GM10266 (cell line): ENCODE data around the gene RCAN1.

Experiments used
- DNase-seq: peaks from one replicate; pipeline ENCODE4 v3.0.0; 2012; ENCODE audit errors: extremely low spot score
- TF ChIP-seq, protein P1 (sequence below): IDR thresholded peaks from 2 replicates; pipeline ENCODE4 v1.5.1; 2012; ENCODE audit warnings: mild to moderate bottlenecking, low read depth; ENCODE audit not compliant: control insufficient read depth, insufficient read depth; ENCODE audit errors: missing control alignments

RCAN1 gene

DNA sequence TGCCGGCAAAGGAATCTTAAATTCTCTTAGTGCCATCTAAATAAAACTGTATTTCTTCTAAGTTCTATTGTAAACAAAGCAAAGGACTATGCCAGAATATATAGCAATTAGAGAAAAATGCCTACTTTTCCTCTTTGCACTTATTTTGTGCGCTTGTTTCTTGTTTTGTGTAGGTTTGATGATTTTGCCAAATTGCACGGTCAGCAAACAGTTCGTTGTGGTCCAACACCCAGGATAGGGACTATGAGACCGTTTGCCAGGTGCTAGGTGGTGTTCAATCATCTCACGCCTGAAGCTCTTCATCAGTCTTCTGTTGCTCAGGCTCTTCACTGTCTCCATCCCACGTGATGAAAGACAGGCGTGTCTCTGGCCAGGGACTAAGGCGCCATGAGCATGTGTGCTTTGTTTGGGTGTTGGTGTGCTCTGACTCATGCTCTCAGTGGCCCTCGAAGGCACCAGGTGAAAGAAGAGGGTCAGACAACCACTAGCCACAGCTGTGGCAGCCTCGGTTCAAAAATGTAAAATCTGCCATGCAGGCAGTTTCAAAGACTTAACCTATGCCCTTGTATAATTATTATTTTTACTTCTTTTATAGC, 66.0 kb downstream of the RCAN1 start:
- TF ChIP-seq, protein P1, sequence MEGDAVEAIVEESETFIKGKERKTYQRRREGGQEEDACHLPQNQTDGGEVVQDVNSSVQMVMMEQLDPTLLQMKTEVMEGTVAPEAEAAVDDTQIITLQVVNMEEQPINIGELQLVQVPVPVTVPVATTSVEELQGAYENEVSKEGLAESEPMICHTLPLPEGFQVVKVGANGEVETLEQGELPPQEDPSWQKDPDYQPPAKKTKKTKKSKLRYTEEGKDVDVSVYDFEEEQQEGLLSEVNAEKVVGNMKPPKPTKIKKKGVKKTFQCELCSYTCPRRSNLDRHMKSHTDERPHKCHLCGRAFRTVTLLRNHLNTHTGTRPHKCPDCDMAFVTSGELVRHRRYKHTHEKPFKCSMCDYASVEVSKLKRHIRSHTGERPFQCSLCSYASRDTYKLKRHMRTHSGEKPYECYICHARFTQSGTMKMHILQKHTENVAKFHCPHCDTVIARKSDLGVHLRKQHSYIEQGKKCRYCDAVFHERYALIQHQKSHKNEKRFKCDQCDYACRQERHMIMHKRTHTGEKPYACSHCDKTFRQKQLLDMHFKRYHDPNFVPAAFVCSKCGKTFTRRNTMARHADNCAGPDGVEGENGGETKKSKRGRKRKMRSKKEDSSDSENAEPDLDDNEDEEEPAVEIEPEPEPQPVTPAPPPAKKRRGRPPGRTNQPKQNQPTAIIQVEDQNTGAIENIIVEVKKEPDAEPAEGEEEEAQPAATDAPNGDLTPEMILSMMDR, result no peak
- no peak for DNase-seq

DNA sequence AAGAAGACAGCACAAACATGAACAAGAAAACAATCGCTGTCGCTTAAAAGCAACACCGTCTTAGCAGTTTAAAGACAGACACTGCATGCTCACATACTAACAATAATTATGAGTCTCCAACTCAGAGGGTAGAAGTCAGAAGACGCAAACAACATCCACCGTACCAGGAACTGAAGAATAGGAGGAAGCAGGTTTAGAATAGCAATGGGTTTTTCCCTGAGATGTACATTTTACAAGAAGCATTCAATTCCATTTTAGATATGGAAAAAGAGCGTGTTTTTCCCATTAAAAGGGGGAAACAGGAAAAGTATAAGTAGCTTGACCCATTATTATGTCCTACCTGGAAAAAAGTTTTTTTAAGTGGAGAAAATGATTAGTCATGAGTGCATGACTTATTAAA, 68.4 kb downstream of the RCAN1 start:
- TF ChIP-seq, protein P1, result no peak
- no peak for DNase-seq

DNA sequence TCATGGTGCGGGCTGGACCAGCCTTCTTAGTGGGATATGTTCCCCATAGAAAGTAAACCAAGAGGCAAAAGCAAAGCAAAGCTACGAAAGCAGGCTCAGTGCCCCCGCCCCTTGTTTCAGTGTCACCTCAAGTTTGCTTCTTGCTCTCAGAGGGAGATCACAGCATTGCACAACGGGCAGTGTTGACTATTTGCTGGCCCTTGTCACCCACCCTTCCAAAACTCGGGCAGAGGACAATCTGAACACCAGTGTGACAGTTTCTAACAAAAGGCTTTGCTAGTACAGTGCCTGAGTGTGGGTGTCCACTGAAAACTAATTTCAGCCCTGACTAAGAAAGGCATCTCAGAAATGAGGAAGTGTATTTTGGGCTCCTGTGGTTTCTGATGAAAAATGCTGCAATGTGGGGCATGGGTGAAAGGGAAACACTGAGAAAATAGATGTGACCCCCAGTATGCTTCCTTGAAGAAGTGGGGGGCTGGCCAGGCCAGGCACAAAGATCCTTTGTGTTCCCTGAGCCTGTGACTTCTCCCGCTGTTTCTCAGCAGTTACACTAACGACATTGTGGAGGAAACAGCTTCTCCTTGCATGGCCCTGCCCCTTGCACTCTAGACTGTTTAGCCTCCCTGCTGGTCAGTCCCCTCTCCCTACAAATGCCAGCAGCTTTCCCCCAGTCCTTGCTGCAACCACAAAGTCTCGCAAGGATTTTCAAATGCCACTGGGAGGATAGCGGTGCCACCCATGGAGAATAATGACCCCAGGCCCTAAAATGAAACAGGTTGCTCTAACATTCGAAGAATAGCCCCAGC, 69.6 kb downstream of the RCAN1 start:
- DNase-seq, result peak; percentile 77

DNA sequence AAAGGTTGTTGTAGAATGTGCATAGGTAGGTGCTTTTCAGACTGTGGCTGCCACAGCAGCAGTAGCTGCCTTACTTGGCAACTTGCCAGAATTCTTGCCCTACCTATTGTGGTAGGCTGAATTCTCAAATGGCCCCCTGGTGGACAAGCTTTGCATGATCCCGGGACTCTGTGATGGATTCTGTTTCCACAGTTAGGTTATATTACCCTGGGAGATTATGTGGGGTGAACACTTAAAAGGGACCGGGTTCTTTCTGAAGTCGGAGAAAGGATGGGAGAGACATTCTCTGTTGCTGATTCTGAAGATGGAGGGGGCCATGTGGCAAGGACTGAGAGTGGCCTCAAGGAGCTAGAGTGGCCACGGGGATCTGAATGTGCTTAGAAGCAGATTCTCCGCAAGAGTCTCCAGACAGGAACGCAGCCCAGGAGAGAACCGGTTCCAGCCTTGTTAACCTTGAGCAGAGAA, 70.8 kb downstream of the RCAN1 start:
- TF ChIP-seq, protein P1, result peak; percentile 12
- no peak for DNase-seq

More for the DNA sequence above, 69.6 kb downstream of the RCAN1 start:
- TF ChIP-seq, protein P1, result no peak

DNA sequence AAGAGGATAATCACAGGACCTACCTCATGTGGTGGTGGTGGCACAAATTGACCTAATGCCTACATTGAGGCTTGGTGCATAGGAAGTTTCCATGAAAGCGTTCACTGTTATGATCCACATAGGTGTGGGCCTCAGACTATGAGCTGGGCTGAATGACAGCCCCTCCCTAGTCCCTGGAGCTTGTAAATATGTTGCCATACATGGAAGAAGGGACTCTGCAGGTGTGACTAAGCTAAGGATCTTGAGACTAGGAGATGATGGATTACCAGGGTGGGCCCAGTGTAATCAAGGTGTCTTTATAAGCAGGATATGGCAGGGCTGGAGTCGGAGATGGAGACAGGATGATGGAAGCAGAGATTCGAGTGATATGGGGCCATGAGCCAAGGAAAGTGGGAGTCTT, 71.9 kb downstream of the RCAN1 start:
- DNase-seq, result no peak
- TF ChIP-seq, protein P1, result no peak

DNA sequence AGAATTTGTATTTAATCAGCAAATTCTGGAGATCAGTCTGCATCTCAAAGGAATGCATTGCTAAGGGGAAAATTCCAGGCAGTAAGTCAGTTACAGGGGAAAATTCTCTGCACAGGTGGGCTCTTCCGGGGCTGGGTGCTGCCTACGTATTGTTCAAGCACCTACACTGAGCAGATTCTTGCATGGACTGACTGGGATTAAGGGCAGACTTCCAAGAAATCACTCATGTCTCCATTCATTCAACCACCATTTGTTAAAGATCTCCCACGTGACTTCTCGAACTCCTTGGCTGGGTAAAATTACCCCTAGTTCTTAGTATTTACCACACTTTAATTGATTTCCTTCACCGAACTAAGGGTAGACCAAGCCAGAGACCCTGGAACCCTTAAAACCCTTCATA, 74.7 kb downstream of the RCAN1 start:
- TF ChIP-seq, protein P1, result no peak
- no peak for DNase-seq

DNA sequence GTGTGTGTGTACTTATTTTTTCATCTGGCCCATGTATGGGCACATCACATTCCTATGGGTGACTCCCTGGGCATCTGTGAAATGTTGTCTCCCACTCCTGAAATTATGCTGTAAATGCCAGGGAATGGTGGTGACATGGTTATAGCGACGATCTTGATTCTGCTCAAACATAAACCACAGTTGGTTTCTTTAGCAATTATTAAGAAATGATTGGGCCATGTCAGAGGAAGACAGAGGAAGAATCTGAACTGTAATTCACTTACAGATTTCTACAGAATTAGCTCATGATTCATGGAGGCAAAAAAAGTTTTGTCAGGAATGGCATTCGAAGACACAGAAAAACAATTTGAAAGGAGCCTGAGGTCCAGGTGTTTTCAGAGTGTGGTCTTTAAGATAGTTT, 77.1 kb downstream of the RCAN1 start:
- TF ChIP-seq, protein P1, result no peak
- DNase-seq, result no peak
